Osteocyte (in vitro differentiated cells): ENCODE results near the gene DNAH1. TPM values are rescaled to one million over a fixed set of nuclear protein-coding genes. Genes with fewer than 3 reads are reported as not detected.

Experiments used
- DNase-seq: peaks from one replicate; pipeline ENCODE4 v3.0.0; 2021; ENCODE audit warnings: mixed read lengths; ENCODE audit not compliant: unreplicated experiment; ENCODE audit errors: extremely low spot score
- H3K27ac Mint-ChIP-seq: one replicate; pipeline ENCODE4 v1.8.0; 2021; ENCODE audit warnings: mild to moderate bottlenecking, mixed read lengths; ENCODE audit not compliant: unreplicated experiment
- H3K27me3 Mint-ChIP-seq: one replicate; pipeline ENCODE4 v1.8.0; 2021; ENCODE audit warnings: mixed read lengths; ENCODE audit not compliant: unreplicated experiment
- H3K36me3 Mint-ChIP-seq: one replicate; pipeline ENCODE4 v1.8.0; 2021; ENCODE audit warnings: mixed read lengths; ENCODE audit not compliant: unreplicated experiment
- H3K4me1 Mint-ChIP-seq: one replicate; pipeline ENCODE4 v1.8.0; 2021; ENCODE audit warnings: mixed read lengths; ENCODE audit not compliant: unreplicated experiment
- H3K4me3 Mint-ChIP-seq: one replicate; pipeline ENCODE4 v1.8.0; 2021; ENCODE audit warnings: mild to moderate bottlenecking, moderate library complexity, mixed read lengths; ENCODE audit not compliant: unreplicated experiment
- H3K9me3 Mint-ChIP-seq: one replicate; pipeline ENCODE4 v1.8.0; 2021; ENCODE audit warnings: mixed read lengths; ENCODE audit not compliant: unreplicated experiment
- CTCF ChIP-seq: fragments of 200-600 bp; sonication (generic); IDR thresholded peaks from 2 replicates; pipeline ENCODE4 v1.5.0; 2021; ENCODE audit warnings: antibody characterized with exemption, mild to moderate bottlenecking, moderate library complexity
- total RNA-seq: library from RNA; stranded (reverse); gene quantifications from 2 replicates; pipeline ENCODE4 v1.2.1, GENCODE V29; 2021

DNAH1 gene
- total RNA-seq, 1 donor from 2014 or later = 9.7 TPM

GRCh38 chr3:52429779-52430415 lies 113.8 kb downstream of the DNAH1 start:
- Mint-ChIP-seq H3K27ac (no peak overlapping the region), H3K9me3 (no peaks in the 10 kb centered on the region), H3K36me3 (no peaks in the 10 kb centered on the region), H3K27me3 (peaks cover 13% of the 10 kb centered on the region), H3K4me3 (no peak overlapping the region), H3K4me1 (no peaks in the 10 kb centered on the region)
- no peak for DNase-seq
- TF ChIP-seq CTCF = no peak

- H3K27ac Mint-ChIP-seq = no peak overlapping the region
- no peaks in the 10 kb centered on the region for H3K36me3 Mint-ChIP-seq
- H3K4me1 Mint-ChIP-seq = no peaks in the 10 kb centered on the region
- H3K4me3 Mint-ChIP-seq = no peak overlapping the region
- peaks cover 13% of the 10 kb centered on the region for H3K27me3 Mint-ChIP-seq
- no peak for DNase-seq
- TF ChIP-seq CTCF = no peak
- no peaks in the 10 kb centered on the region for H3K9me3 Mint-ChIP-seq
Measured at GRCh38 chr3:52430416-52430810, 114.3 kb downstream of the DNAH1 start.

DNA sequence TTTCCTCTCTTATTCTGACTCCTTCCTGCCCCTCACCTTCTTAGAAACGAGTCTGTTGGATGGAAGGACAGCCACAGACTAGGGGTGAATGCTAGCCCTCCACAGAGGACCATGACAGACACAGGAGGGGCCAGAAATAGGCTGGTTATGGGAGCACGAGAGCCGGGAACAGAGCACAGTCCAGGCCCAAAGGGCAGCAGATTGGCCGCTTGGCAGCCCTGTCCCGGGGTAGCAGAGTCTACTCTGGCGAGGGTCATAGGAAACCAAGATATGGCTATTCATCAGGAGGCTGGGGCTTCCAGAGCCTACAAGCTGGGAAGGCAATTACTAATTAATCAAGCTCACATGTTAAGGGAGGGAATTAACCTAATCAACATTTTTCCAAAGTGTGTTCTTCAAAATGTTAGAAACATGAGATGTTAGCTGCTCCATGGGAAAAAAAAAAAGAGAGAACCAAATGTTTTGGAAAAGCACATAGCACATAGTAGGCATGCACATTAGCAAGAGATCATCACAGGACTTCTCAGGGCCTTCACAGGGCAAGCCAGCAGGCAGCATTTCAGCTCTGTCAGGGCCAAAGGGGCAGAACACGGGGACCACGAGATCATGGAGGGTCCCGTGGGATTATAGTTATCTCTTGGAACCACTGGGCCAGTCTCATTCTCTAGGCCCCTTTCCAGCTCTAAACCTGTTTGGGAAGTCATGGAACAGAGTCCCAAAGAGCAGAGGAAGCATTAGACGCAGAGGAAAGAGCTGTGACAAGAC lies 115.5 kb downstream of the DNAH1 start:
- no peak overlapping the region for H3K4me3 Mint-ChIP-seq
- no peak for TF ChIP-seq CTCF
- DNase-seq = no peak

GRCh38 chr3:52432225-52432624 lies 116.1 kb downstream of the DNAH1 start:
- no peak overlapping the region for H3K27ac Mint-ChIP-seq
- no peaks in the 10 kb centered on the region for H3K9me3 Mint-ChIP-seq
- no peak for DNase-seq
- peaks cover 2% of the 10 kb centered on the region for H3K4me1 Mint-ChIP-seq
- no peaks in the 10 kb centered on the region for H3K36me3 Mint-ChIP-seq
- TF ChIP-seq CTCF = no peak
- no peak overlapping the region for H3K4me3 Mint-ChIP-seq
- peaks cover 13% of the 10 kb centered on the region for H3K27me3 Mint-ChIP-seq

More for the DNA sequence above, 115.5 kb downstream of the DNAH1 start:
- H3K36me3 Mint-ChIP-seq = no peaks in the 10 kb centered on the region
- H3K27ac Mint-ChIP-seq = no peak overlapping the region
- no peaks in the 10 kb centered on the region for H3K4me1 Mint-ChIP-seq
- peaks cover 13% of the 10 kb centered on the region for H3K27me3 Mint-ChIP-seq
- no peaks in the 10 kb centered on the region for H3K9me3 Mint-ChIP-seq

GRCh38 chr3:52432691-52433141 lies 116.6 kb downstream of the DNAH1 start:
- Mint-ChIP-seq H3K27ac (no peak overlapping the region), H3K36me3 (no peaks in the 10 kb centered on the region), H3K9me3 (no peaks in the 10 kb centered on the region), H3K4me1 (peaks cover 3% of the 10 kb centered on the region), H3K4me3 (no peak overlapping the region), H3K27me3 (peaks cover 13% of the 10 kb centered on the region)
- TF ChIP-seq CTCF = no peak
- DNase-seq = no peak
